HG03135 (cell line): ENCODE data around the gene CCL18.
"Not testable (repeated sequence)": the region's sequence is repeated elsewhere in the genome, so short reads cannot be mapped to it uniquely, and the experiment has no call there.

Source experiments
- ATAC-seq: cut with Tn5 transposase; IDR thresholded peaks from one replicate; pipeline ENCODE4 v1.9.1; 2021; ENCODE audit warnings: mild to moderate bottlenecking, moderate library complexity; ENCODE audit not compliant: unreplicated experiment

Gene CCL18

DNA sequence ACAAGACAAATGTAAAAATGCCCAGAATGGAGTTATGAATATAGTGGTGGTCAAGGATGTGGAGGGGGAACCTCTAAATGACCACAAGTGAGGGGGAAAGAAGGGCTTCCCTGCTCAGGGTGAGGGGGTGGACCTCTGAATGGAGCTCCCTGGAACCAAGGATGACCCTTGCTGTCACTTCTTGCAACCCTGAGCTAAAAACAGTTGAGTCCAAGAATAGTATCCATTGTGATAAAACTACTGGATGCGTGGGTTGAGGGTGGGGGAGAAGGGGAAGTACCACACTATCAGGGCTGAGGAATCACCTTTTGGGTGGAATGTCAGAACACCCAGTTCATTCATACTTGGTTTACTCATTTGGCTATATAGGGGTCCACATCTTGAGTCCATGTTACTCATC, 34.9 kb downstream of the CCL18 start:
- ATAC-seq, result not testable (repeated sequence)

DNA sequence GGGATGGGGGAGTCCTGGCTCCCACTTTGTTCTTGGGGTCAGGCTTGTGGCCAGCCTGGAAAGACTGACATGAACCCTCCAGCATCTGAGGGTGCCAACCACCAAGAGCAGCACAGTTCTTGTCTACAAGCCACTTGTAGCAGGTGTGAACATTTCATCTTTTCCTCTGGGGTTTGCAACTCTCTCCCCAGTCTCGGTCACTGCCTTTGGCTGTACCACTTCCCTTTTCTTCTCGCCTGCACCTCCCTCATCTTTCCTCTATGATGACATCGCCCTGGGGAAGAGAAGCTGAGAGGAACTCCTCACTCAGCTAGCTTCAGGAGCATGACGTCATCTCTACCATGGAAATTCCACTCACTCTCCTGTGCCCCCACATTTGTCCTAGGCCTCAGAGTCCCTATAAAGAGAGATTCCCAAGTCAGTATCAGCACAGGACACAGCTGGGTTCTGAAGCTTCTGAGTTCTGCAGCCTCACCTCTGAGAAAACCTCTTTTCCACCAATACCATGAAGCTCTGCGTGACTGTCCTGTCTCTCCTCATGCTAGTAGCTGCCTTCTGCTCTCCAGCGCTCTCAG, 39.4 kb downstream of the CCL18 start, which contains the start of gene CCL4:
Gene CCL4, plus strand, starts transcription at position 427 of the 575 bp plus-strand sequence. Its CDS starts 79 bp downstream, at position 506.
- peak; percentile 59 for ATAC-seq

DNA sequence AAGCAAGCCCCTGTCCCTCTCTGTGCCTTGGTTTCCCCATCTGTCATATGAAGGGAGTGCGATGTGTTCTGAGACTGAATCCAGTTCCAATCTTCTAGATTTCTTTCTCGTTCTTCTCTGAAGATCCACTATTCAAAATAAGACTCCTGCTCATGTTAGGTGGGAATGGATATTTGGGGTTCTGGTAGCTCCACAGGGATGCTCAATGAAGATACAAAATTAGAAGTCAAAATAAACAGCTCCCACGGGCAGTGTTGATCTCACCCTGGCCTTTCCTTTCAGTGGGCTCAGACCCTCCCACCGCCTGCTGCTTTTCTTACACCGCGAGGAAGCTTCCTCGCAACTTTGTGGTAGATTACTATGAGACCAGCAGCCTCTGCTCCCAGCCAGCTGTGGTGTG, 40.2 kb downstream of the CCL18 start:
- not testable (repeated sequence) for ATAC-seq

- no peak for ATAC-seq
Observed at GRCh38 chr17:36104701-36105181, 40.7 kb downstream of the CCL18 start.

- ATAC-seq, result no peak
Observed at GRCh38 chr17:36105781-36106492, 41.9 kb downstream of the CCL18 start.

GRCh38 chr17:36106493-36106835, 42.4 kb downstream of the CCL18 start:
- no peak for ATAC-seq

- ATAC-seq, result no peak
Observed at GRCh38 chr17:36107660-36108059, 43.6 kb downstream of the CCL18 start.

GRCh38 chr17:36108265-36108664, 44.2 kb downstream of the CCL18 start:
- not testable (repeated sequence) for ATAC-seq

- no peak for ATAC-seq
Observed at GRCh38 chr17:36111068-36111490, 47.0 kb downstream of the CCL18 start.

DNA sequence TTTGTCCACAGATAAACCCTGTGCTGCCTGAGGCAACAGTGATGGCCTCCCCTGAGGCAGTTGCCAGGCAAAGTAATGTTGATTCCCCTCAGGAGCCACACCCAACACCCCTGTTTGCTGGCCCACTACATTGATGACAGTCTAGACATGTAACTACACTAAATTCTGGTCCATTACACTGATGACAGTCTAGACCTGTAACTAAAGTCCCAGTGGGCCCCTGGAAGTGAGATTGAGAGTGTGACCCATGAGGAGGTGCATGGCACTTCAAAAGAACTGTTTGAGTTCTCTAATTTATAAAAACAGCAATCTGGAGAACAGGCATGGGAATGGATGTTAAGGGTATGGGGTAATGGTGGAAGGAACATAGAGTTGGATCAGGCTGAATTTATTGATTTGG, 48.5 kb downstream of the CCL18 start:
- ATAC-seq, result no peak

GRCh38 chr17:36113131-36113530, 49.1 kb downstream of the CCL18 start:
- not testable (repeated sequence) for ATAC-seq

DNA sequence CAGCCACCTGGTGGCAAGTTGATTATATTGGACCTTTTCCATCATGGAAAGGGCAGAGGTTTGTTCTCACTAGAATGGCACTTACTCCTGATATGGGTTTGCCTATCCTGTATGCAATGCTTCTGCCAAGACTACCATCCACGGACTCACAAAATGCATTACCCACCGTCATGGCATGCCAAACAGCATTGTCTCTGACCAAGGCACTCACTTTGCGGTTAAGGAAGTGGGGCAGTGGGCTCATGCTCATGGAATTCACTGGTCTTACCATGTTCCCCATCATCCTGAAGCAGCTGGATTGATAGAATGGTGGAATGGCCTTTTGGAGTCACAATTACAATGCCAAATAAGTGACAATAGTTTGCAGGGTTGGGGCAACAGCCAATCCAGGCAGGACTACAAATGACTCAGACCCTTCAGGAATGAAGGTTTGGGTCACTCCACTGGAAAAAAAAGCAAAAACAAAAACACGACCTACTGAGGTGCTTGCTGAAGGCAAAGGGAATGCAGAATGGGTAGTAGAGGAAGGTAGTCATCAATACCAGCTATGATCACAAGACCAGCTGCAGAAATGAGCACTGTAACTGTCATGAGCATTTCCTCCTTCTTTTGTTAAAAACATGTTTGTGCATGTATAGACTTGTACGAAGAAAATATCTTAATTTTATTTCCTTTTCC, 51.0 kb downstream of the CCL18 start:
- not testable (repeated sequence) for ATAC-seq

DNA sequence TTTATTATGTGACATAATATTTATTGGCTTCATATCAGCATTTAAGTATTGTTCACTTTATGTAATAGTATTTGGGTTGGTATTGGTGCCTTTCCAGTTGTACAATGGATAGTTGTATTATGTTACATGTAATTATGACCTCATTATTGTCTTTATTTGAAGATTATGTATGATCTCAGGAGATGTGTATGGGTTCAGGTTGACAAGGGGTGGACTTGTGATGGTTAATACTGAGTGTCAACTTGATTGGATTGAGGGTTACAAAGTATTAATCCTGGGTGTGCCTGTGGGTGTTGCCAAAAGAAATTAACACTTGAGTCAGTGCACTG, 51.5 kb downstream of the CCL18 start:
- not testable (repeated sequence) for ATAC-seq

GRCh38 chr17:36117505-36118382, 53.7 kb downstream of the CCL18 start:
- no peak for ATAC-seq

DNA sequence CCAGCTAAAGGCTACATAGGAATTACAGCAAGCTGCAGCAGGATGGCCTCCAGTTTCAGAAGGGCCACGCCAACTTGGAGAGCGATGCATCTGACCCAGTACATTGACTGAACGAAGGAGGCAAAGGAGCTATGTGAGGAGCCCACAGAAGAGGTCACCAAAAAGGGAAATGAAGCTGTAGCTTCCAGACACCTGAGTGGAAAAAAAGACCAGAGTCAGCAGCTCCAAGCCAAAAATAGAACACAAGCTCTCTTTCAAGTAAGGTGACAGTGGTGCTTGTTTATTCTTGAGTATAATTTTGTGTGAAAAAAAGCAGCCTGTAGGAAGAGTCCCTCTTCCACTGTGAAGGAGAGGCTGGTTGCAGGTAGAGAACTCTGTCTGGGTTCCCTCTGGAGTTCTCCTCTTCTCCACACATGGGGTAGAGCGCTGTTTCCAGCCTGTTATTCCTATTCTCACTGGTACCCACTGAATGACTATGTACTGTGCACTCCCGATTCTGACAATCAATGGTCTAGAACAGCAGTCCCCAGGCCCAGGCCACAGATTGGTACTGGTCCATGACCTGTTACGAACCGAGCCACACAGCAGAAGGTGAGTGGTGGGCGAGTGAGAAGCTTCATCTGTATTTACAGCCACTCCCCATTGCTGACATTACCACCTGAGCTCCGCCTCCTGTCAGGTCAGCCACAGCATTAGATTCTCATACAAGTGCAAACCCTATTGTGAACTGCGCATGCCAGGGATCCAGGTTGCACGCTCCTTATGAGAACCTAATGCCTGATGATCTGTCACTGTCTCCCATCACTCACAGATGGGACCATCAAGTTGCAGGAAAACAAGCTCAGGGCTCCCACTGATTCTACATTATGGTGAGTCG, 54.6 kb downstream of the CCL18 start:
- no peak for ATAC-seq

DNA sequence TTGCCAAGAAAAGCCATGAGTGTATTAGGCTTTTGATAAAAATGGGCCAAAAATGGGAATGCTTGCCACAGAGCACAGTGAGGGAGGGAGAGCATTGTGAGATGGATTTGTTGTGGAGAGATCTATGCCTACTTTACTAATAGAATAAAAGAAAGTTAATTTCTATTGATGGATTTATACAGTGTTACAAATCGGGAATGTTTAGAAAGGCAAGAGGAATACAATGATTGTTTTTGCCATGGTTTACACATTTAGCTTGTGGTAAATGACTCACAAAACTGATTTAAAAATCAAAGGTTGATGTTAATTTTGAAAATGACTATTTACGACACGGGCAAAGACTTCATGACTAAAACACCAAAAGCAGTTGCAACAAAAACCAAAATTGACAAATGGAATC, 56.1 kb downstream of the CCL18 start:
- ATAC-seq, result no peak

GRCh38 chr17:36121099-36121498, 57.0 kb downstream of the CCL18 start:
- ATAC-seq, result not testable (repeated sequence)
